Measurements from ENCODE around the gene HS6ST1. TPM values are rescaled to one million over a fixed set of nuclear protein-coding genes. Genes with fewer than 3 reads are reported as not detected.

HS6ST1 gene
- total RNA-seq, 1 experiment from 2014 or later, result 63.3 TPM

DNA sequence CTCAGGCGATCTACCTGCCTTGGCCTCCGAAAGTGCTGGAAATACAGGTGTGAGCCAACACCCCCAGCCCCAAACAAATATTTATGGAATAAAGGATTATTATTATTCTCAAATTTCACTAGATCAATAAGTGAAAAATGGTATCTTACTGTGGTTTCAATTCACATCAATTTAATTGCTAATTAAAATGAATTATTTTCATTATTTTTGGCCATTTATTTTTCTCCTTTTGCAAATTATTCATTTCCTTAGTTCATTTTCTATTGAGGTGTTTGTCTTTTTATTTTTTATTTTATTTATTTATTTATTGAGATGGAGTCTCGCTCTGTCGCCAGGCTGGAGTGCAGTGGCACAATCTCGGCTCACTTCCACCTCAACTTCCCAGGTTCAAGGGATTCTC is 11.9 kb upstream of the HS6ST1 start:
- ChIA-PET CTCF (no interaction called here), POLR2A (ENCODE audit: low non-redundant PET) (no interaction called here)
- DNase-seq (ENCODE audit: low spot score), result no peak
- Histone ChIP-seq H3K27me3 (replicated peaks; ENCODE audit: insufficient read depth, low read depth, low read length, poor library complexity) (no peaks in the 10 kb centered on the region), H3K9me3 (ENCODE audit: low read depth, low read length, poor library complexity, severe bottlenecking) (peaks cover 12% of the 10 kb centered on the region), H3K36me3 (ENCODE audit: insufficient read depth, low read length, poor library complexity, severe bottlenecking) (no peaks in the 10 kb centered on the region), H3K4me1 (ENCODE audit: insufficient read depth, low read length, poor library complexity, severe bottlenecking) (no peaks in the 10 kb centered on the region), H3K27ac (ENCODE audit: low read depth, low read length, poor library complexity, severe bottlenecking) (no peak overlapping the region), H3K4me3 (ENCODE audit: low read depth, low read length, poor library complexity, severe bottlenecking) (no peak overlapping the region)
- no peak for TF ChIP-seq EZH2 (IDR thresholded peaks at IDR 0.05; ENCODE audit: borderline replicate concordance, low read depth, low read length, poor library complexity, severe bottlenecking)
- TF ChIP-seq, protein P1, sequence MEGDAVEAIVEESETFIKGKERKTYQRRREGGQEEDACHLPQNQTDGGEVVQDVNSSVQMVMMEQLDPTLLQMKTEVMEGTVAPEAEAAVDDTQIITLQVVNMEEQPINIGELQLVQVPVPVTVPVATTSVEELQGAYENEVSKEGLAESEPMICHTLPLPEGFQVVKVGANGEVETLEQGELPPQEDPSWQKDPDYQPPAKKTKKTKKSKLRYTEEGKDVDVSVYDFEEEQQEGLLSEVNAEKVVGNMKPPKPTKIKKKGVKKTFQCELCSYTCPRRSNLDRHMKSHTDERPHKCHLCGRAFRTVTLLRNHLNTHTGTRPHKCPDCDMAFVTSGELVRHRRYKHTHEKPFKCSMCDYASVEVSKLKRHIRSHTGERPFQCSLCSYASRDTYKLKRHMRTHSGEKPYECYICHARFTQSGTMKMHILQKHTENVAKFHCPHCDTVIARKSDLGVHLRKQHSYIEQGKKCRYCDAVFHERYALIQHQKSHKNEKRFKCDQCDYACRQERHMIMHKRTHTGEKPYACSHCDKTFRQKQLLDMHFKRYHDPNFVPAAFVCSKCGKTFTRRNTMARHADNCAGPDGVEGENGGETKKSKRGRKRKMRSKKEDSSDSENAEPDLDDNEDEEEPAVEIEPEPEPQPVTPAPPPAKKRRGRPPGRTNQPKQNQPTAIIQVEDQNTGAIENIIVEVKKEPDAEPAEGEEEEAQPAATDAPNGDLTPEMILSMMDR (conservative IDR thresholded peaks at IDR 0.05; ENCODE audit: low read depth, low read length), result no peak
- intact Hi-C loops (cut with micrococcal nuclease; ENCODE audit: unreplicated experiment), result no loop called here
- no TSS peak for BruUV-seq (replicated peaks)

- intact Hi-C loops (cut with micrococcal nuclease; ENCODE audit: unreplicated experiment), result loop anchor here (10.0 kb wide), 1 partner anchor 155 kb away; no protein-coding TSS in a partner anchor
- TF ChIP-seq EZH2 (IDR thresholded peaks at IDR 0.05; ENCODE audit: borderline replicate concordance, low read depth, low read length, poor library complexity, severe bottlenecking), result no peak
- TF ChIP-seq, protein P1 (conservative IDR thresholded peaks at IDR 0.05; ENCODE audit: low read depth, low read length), result no peak
- Histone ChIP-seq H3K27me3 (replicated peaks; ENCODE audit: insufficient read depth, low read depth, low read length, poor library complexity) (no peaks in the 10 kb centered on the region), H3K4me1 (ENCODE audit: insufficient read depth, low read length, poor library complexity, severe bottlenecking) (no peaks in the 10 kb centered on the region), H3K27ac (ENCODE audit: low read depth, low read length, poor library complexity, severe bottlenecking) (no peak overlapping the region), H3K9me3 (ENCODE audit: low read depth, low read length, poor library complexity, severe bottlenecking) (peaks cover 12% of the 10 kb centered on the region), H3K4me3 (ENCODE audit: low read depth, low read length, poor library complexity, severe bottlenecking) (no peak overlapping the region), H3K36me3 (ENCODE audit: insufficient read depth, low read length, poor library complexity, severe bottlenecking) (no peaks in the 10 kb centered on the region)
- ChIA-PET CTCF (no interaction called here), POLR2A (ENCODE audit: low non-redundant PET) (no interaction called here)
- DNase-seq (ENCODE audit: low spot score), result no peak
- BruUV-seq (replicated peaks), result no TSS peak
Observed at GRCh38 chr2:128329607-128330006, 10.9 kb upstream of the HS6ST1 start.

- H3K36me3 ChIP-seq (ENCODE audit: insufficient read depth, low read length, poor library complexity, severe bottlenecking), result no peaks in the 10 kb centered on the region
Observed at GRCh38 chr2:128327180-128327964, 8.7 kb upstream of the HS6ST1 start.

More at GRCh38 chr2:128327180-128327964, 8.7 kb upstream of the HS6ST1 start:
- POLR2A ChIA-PET (ENCODE audit: low non-redundant PET), result no interaction called here
- TF ChIP-seq, protein P1 (conservative IDR thresholded peaks at IDR 0.05; ENCODE audit: low read depth, low read length), result no peak
- no peak for TF ChIP-seq EZH2 (IDR thresholded peaks at IDR 0.05; ENCODE audit: borderline replicate concordance, low read depth, low read length, poor library complexity, severe bottlenecking)
- DNase-seq (ENCODE audit: low spot score), result no peak
- Histone ChIP-seq H3K9me3 (ENCODE audit: low read depth, low read length, poor library complexity, severe bottlenecking) (peaks cover 10% of the 10 kb centered on the region), H3K27ac (ENCODE audit: low read depth, low read length, poor library complexity, severe bottlenecking) (no peak overlapping the region), H3K27me3 (replicated peaks; ENCODE audit: insufficient read depth, low read depth, low read length, poor library complexity) (no peaks in the 10 kb centered on the region), H3K4me3 (ENCODE audit: low read depth, low read length, poor library complexity, severe bottlenecking) (no peak overlapping the region), H3K4me1 (ENCODE audit: insufficient read depth, low read length, poor library complexity, severe bottlenecking) (peaks cover 9% of the 10 kb centered on the region)
- no TSS peak for BruUV-seq (replicated peaks)
- intact Hi-C loops (cut with micrococcal nuclease; ENCODE audit: unreplicated experiment), result loop anchor here (10.0 kb wide), 1 partner anchor 153 kb away; no protein-coding TSS in a partner anchor
- CTCF ChIA-PET, result no interaction called here

Measured in A673 (cell line).